Keratinocyte (primary cell): ENCODE data around the gene L3MBTL3. TPM values are rescaled to one million over a fixed set of nuclear protein-coding genes. Genes with fewer than 3 reads are reported as not detected.

Source experiments
- DNase-seq: peaks from one replicate; pipeline ENCODE4 v3.0.0-alpha.2; 2011; ENCODE audit warnings: low read depth, missing footprints, low spot score
- FAIRE-seq: peaks from 2 replicates; lab custom pipeline; 2011; peaks lifted over from hg19 to GRCh38; lab: Jason Lieb, UNC
- H2AFZ ChIP-seq: 2 replicates; pipeline ENCODE4 v1.6.0; 2012; ENCODE audit warnings: low read length, control low read depth, inconsistent platforms; ENCODE audit not compliant: control insufficient read depth
- H3K27ac ChIP-seq: 2 replicates; pipeline ENCODE4 v1.5.1; 2011; ENCODE audit warnings: low read length; ENCODE audit not compliant: control insufficient read depth, insufficient read depth
- H3K27me3 ChIP-seq: 3 replicates; pipeline ENCODE4 v1.6.0; 2011; ENCODE audit warnings: low read length; ENCODE audit not compliant: control insufficient read depth, insufficient read depth; ENCODE audit errors: extremely low read depth
- H3K36me3 ChIP-seq, 2 experiments: 2 replicates in 1 of 2; 3 replicates in 1 of 2; pipeline ENCODE4 v1.5.1; 2011; ENCODE audit warnings: low read length in 2 of 2, mild to moderate bottlenecking in 1 of 2; ENCODE audit not compliant: control insufficient read depth in 2 of 2, insufficient read depth in 2 of 2; ENCODE audit errors: extremely low read depth in 1 of 2
- H3K4me1 ChIP-seq: 3 replicates; pipeline ENCODE4 v1.5.1; 2011; ENCODE audit warnings: low read length; ENCODE audit not compliant: control insufficient read depth, insufficient read depth; ENCODE audit errors: extremely low read depth
- H3K4me2 ChIP-seq: 3 replicates; pipeline ENCODE4 v1.6.0; 2011; ENCODE audit warnings: low read depth, low read length; ENCODE audit not compliant: control insufficient read depth, insufficient read depth; ENCODE audit errors: extremely low read depth
- H3K4me3 ChIP-seq, 3 experiments: fragments of 200-600 bp in 1 of 3; sonication (generic) in 1 of 3; 2 replicates in 2 of 3; 3 replicates in 1 of 3; pipeline ENCODE4 v1.5.1; 2011 to 2016; ENCODE audit warnings: low read length in 3 of 3, mild to moderate bottlenecking in 3 of 3, control low read depth in 2 of 3, inconsistent platforms in 1 of 3, low read depth in 1 of 3, mixed read lengths in 1 of 3, mixed run types in 1 of 3, moderate library complexity in 1 of 3; ENCODE audit not compliant: control insufficient read depth in 2 of 3, insufficient read depth in 2 of 3; ENCODE audit errors: extremely low read depth in 1 of 3
- H3K79me2 ChIP-seq: 2 replicates; pipeline ENCODE4 v1.6.0; 2012; ENCODE audit warnings: low read length; ENCODE audit not compliant: control insufficient read depth, insufficient read depth
- H3K9ac ChIP-seq: 3 replicates; pipeline ENCODE4 v1.6.0; 2011; ENCODE audit warnings: low read length; ENCODE audit not compliant: control insufficient read depth, insufficient read depth; ENCODE audit errors: extremely low read depth
- H3K9me1 ChIP-seq: 3 replicates; pipeline ENCODE4 v1.6.0; 2011; ENCODE audit warnings: low read length; ENCODE audit not compliant: control insufficient read depth, insufficient read depth; ENCODE audit errors: extremely low read depth
- H3K9me3 ChIP-seq: 2 replicates; pipeline ENCODE4 v1.5.1; 2012; ENCODE audit warnings: low read depth, low read length; ENCODE audit not compliant: control insufficient read depth
- H4K20me1 ChIP-seq: 3 replicates; pipeline ENCODE4 v1.6.0; 2011; ENCODE audit warnings: low read length; ENCODE audit not compliant: control insufficient read depth, insufficient read depth; ENCODE audit errors: extremely low read depth
- EZH2 ChIP-seq: IDR thresholded peaks from one replicate; pipeline ENCODE4 v1.6.1; 2012; ENCODE audit warnings: inconsistent platforms, mild to moderate bottlenecking, low read length, moderate library complexity
- dilution Hi-C: fragments of 300-500 bp; cut with MboI; formaldehyde crosslinking; loops from one replicate; pipeline ENCODE4 v1.7.0; 2020; ENCODE audit warnings: low sequenced_read_pairs; ENCODE audit not compliant: extremely low pct_ligation_motif_present
- polyA plus RNA-seq, 5 experiments: library from polyadenylated mRNA; depleted of rRNA in 3 of 5; stranded (reverse) in 3 of 5; stranded (forward) in 1 of 5; unstranded in 1 of 5; fragments of >200 nt; gene quantifications; 1 replicate in 1 of 5; 2 replicates in 3 of 5; 3 replicates in 1 of 5; pipeline versions ENCODE4 v1.2.1 to v1.2.3, GENCODE V29; 2011 to 2012; ENCODE audit warnings: missing spikeins in 2 of 5, low read depth in 1 of 5, low replicate concordance in 1 of 5
- TF ChIP-seq, protein P1 (sequence below), 3 experiments: IDR thresholded peaks in 1 of 3; conservative IDR thresholded peaks in 1 of 3; optimal IDR thresholded peaks in 1 of 3; 2 replicates in 2 of 3; 3 replicates in 1 of 3; pipeline versions ENCODE3 to v1.5.1; 2011; ENCODE audit warnings: low read length in 3 of 3, mild to moderate bottlenecking in 3 of 3, moderate library complexity in 2 of 3, control low read depth in 1 of 3, inconsistent platforms in 1 of 3; ENCODE audit not compliant: insufficient read depth in 2 of 3; ENCODE audit errors: extremely low read depth in 1 of 3

L3MBTL3 gene
- polyA plus RNA-seq, 1 donor (not counting 4 experiments of a cell fraction or from before 2014, with no cell fraction given): 16.6 TPM

GRCh38 chr6:130136798-130137197 lies 118.4 kb downstream of the L3MBTL3 start:
- Histone ChIP-seq H2AFZ (no peak overlapping the region), H3K79me2 (no peaks in the 10 kb centered on the region), H3K9me1 (no peaks in the 10 kb centered on the region), H3K4me3 (no peak overlapping the region), H3K9me3 (no peaks in the 10 kb centered on the region), H3K27ac (no peak overlapping the region), H3K27me3 (no peaks in the 10 kb centered on the region), H3K4me1 (no peaks in the 10 kb centered on the region), H3K9ac (no peak overlapping the region), H3K36me3 (peaks cover 3 to 6% of the 10 kb centered on the region in 2 experiments), H4K20me1 (no peaks in the 10 kb centered on the region), H3K4me2 (no peak overlapping the region)
- FAIRE-seq (no peak), DNase-seq (no peak)
- no peak for TF ChIP-seq EZH2
- TF ChIP-seq, protein P1, sequence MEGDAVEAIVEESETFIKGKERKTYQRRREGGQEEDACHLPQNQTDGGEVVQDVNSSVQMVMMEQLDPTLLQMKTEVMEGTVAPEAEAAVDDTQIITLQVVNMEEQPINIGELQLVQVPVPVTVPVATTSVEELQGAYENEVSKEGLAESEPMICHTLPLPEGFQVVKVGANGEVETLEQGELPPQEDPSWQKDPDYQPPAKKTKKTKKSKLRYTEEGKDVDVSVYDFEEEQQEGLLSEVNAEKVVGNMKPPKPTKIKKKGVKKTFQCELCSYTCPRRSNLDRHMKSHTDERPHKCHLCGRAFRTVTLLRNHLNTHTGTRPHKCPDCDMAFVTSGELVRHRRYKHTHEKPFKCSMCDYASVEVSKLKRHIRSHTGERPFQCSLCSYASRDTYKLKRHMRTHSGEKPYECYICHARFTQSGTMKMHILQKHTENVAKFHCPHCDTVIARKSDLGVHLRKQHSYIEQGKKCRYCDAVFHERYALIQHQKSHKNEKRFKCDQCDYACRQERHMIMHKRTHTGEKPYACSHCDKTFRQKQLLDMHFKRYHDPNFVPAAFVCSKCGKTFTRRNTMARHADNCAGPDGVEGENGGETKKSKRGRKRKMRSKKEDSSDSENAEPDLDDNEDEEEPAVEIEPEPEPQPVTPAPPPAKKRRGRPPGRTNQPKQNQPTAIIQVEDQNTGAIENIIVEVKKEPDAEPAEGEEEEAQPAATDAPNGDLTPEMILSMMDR (optimal IDR thresholded peaks at IDR 0.05 in 1 of 3, IDR thresholded peaks at IDR 0.05 in 1 of 3, conservative IDR thresholded peaks at IDR 0.05 in 1 of 3; ENCODE audit: extremely low read depth in 1 of 3, insufficient read depth in 2 of 3, low read length in 3 of 3): no peak
- dilution Hi-C loops: no loop called here

- H3K4me1 ChIP-seq: no peaks in the 10 kb centered on the region
- no peaks in the 10 kb centered on the region for H3K9me1 ChIP-seq
- DNase-seq: no peak
- no peak overlapping the region for H3K9ac ChIP-seq
- H3K4me2 ChIP-seq: no peak overlapping the region
- no peaks in the 10 kb centered on the region for H4K20me1 ChIP-seq
- TF ChIP-seq, protein P1 (optimal IDR thresholded peaks at IDR 0.05 in 1 of 3, IDR thresholded peaks at IDR 0.05 in 1 of 3, conservative IDR thresholded peaks at IDR 0.05 in 1 of 3; ENCODE audit: extremely low read depth in 1 of 3, insufficient read depth in 2 of 3, low read length in 3 of 3): no peak
- no peak for TF ChIP-seq EZH2
- peaks cover 3% of the 10 kb centered on the region in 2 experiments for H3K36me3 ChIP-seq
- no peak overlapping the region for H2AFZ ChIP-seq
- dilution Hi-C loops: no loop called here
- H3K79me2 ChIP-seq: no peaks in the 10 kb centered on the region
- H3K27me3 ChIP-seq: no peaks in the 10 kb centered on the region
- H3K9me3 ChIP-seq: no peaks in the 10 kb centered on the region
- no peak overlapping the region for H3K4me3 ChIP-seq
- no peak for FAIRE-seq
- H3K27ac ChIP-seq: no peak overlapping the region
Measured at GRCh38 chr6:130138116-130138908, 119.9 kb downstream of the L3MBTL3 start.
